GM21737 (cell line): ENCODE measurements around the gene ZNF396.

ENCODE experiments used
- ATAC-seq: cut with Tn5 transposase; IDR thresholded peaks from one replicate; pipeline ENCODE4 v1.9.1; 2021; ENCODE audit warnings: mild to moderate bottlenecking, moderate library complexity; ENCODE audit not compliant: unreplicated experiment

The ZNF396 gene

DNA sequence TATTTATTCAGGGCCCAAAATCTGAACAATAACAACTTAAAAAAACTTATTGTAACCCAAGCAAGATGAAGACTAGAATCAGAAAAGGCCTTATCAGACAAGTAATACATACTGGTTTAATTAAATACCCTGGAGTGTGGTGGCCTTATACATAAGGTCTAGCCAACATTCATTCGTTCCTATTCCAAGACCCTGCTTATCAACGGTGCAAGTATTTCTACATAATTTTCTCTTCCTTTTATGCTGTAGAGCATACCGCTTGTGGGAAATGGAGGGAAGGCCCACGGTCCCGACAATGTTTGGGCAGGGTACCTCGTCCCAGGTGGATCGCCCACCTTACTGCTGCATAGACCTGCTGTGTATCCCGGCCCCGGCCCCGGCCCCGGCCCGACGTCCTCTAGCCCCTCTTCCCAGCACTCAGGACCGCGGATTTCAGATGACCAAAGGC, 33.6 kb downstream of the ZNF396 start:
- no peak for ATAC-seq

DNA sequence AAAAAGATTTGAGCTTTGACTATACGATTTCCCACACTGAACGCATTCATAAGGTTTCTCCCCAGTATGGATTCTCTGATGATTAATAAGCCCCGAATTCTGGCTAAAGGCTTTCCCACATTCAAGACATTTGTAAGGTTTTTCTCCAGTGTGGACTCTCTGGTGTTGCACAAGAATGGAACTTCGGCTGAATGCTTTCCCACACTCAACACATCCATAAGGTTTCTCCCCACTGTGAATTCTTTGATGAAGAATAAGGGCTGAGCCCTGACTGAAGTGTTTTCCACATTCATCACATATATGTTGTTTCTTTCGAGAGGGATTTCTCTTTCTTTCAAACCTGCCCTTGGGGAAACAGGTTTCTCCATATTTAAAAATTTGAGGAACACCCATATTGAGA, 39.9 kb downstream of the ZNF396 start:
- no peak for ATAC-seq

DNA sequence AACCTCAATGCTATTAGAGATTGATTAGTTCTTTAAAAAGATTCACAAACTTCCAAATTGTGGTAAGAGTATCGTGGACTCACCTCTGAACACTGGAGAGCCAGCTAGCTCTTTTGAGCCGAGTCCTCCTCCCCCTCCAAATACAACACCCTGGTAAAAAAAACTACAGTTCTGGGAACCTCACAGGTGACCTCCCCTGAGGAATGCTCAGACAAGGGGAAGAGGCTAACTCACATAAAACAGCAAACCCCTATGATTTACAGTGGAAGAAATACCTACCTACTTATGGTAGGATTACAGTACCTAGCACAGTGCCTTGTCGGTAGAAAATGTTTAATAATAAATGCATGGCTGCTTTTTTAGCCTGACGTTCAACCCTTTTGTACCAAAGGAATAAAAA, 41.3 kb downstream of the ZNF396 start:
- no peak for ATAC-seq

DNA sequence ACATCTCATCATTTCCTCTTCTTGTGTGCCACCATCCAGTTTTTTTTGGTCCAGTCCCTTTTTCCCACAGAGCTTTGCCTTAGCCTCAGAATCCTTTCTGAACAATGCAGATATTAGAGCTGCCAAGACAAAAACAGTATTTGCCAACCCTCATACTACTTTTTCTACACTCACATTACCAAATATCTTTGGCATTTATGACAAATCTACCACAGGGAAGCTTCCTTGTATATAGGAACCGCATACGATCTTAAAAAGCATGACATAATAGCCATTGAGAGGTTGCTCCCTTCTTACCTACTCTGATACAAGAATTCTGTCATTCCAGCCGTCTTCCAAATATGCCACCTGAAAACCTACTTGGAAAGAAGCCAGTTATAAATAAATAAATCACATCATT, 42.3 kb downstream of the ZNF396 start:
- no peak for ATAC-seq

DNA sequence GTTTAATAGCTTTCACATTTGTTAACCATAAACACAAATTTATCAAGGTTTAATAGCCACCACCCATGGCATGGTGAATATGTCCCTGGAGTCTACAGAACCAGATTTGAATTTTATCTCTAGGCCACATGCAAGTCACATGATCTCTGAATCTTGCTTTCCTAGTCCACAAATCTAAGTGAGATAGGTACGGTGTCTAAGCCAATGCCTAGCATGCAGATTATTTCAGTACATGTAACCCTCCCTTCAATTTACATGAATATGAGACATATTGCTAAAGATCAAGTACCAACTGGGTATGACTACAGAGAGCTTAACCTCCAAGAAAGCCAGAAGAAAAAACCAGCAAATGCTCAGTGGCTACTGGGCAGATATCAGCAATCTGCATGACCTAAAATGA, 42.9 kb downstream of the ZNF396 start:
- ATAC-seq: no peak

DNA sequence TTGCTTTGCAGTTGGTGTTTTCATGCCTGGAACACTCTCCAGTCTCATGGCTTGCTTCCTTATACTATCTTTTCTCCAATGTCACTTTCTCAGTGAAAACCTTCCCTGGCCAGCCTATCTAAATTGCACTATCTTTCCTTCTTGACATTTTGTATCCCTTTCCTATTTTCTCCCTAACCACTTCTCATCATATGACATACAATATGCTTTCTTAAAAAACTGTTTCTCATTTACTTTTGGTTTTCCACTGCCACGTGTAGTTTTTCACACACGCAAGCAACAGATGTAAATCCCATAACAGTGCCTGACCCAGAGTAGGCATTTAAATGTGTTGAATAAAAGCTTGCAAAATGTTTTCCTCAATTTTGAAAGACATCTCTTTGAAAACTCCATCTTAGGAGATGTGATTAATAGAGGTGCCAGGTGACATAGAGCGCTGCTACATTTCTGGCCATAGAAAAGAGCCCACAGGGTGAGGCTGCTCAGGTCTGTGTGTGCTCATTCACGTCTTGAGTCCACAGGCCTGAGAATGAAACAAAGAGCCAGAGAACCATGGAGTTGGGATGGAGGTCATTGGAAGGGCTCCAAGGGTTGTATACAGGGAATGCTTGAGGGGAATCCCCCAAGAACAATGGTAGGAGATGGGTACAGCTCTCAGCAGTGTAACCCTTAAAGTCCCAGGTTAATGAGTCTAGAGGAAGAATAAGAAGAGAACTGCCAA, 45.6 kb downstream of the ZNF396 start:
- no peak for ATAC-seq

DNA sequence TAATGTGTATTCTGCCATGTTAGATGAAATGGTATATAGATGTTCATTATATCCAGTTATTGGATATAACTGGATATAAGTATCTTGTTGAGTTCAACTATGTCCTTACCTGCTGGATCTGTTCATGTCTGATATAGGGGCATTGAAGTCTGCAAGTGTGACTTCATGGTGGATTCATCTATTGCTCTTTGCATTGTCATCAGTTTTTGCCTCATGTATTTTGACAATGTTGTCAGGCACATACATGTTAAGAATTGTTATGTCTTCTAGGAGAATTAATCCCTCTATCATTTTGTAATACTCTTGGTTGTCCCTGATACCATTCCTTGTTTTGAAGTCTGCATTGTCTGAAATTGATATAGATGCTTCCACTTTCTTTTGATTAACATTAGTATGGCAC, 48.3 kb downstream of the ZNF396 start:
- no peak for ATAC-seq

DNA sequence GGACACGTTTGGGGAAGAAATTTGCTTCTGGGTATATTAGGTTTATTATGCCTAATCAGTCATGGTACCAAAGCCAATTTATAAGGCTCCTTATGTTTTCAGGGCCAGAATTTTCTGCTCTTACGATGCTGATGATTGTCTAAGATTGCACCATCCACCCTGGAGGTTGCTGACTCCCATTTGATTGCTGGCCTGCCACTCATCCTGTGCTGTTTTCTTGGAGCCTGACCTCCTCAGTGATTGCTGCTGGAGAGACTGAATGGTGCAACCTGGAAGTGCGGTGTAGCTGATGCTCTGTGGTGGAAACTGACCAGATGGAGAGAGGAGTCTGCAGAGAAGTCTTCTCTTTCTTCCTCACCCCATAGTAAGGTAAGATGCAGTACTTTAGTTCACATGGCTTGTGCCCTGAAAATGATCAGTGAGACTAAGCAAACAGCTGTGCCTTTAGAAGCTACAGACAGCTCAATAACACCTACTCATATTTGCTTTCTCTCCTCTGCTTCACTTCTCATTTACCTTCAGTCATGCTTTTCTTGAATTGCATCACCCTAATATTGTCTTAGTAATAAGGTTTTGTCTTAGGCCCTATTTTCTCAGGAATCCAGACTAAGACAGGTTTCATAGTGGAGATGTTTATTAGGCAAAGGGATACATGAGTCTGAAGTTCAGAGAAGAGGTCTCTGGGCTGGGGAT, 50.3 kb downstream of the ZNF396 start:
- no peak for ATAC-seq

DNA sequence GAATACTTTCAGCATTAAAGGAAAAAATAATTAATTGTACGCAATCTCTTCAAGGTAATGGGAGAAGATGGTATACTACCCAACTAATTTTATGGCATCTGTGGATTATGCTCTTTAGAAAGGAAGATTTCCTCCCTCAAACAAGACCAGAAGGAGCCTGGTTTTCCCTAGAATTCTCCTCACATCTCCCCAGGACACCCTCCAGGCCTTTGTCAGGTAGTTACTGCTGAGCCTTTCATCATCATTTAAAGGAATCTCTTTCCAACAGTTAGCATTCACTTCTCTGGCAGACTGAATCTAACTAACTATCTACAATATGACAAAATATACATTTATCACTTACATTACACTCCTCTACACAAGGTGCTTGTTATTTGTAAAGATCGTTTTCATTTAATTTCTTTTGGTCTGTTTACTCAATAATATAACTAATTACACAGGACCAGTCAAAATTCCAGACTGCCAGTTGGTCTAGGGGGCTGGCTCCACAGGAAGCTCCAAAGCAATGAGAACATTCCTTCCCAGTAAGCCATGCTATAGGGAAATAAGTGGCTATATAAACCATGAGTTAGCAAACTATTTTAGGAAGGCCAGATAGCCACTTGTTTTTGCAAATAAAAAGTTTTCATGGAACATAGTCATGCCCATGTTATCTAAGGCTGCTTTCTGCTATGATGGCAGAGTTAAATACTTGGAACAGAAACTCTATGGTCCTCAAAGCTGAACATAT, 52.0 kb downstream of the ZNF396 start:
- ATAC-seq: no peak

DNA sequence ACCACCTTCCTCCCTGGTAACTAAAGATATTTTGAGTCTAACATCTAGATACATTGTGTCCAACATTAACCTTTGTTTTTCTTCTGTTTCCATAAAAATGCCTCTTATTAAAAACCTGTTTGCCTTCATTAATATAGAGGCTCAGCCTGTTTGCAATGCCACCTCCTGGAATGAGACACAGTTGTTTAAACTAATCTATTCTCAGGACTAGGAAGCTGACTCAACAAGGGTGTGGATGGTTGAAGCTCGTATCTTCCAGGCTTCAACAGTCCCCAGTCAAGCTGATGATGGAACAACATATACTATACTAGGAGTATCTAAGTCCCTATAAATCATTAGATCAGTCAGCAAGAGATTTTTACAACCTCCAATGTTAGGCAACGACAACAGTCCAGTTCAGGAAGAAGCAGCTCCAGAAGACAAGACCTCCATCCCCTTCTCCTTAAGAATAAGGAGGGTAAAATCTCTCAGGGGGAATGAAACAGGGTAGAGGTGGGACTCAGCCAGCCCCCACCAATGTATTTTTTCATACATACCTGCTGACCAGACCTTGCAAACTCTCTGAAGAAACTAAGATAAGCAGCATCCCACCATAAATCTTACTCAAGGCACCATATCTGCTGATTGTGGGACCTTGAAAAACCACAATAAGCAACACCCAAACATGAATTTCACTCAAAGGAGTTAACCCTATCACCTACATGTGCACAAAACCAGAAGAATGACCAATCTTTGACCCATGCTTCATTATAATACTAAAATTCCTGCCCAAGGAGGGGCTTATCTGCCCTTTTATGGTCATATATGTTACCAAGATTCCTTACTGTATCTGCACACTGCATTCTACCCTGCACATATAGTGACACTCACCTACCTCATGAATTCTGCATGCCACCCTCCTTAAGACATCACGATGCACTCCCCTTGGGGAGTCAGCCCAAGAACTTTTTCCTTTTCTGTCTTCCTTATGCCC, 54.4 kb downstream of the ZNF396 start:
- no peak for ATAC-seq
